Stimulated activated CD4-positive, alpha-beta T cell treated with anti-CD3 and anti-CD28 coated beads, Interleukin-1b, Interleukin-23, amount 100 ng/mL, for 1 hour (primary cell): ENCODE results near the gene MTMR4.
"Not testable (repeated sequence)": the region's sequence is repeated elsewhere in the genome, so short reads cannot be mapped to it uniquely, and the experiment has no call there.

Experiments used
- DNase-seq, 2 donors: peaks; one replicate each; pipeline ENCODE4 v3.0.0-alpha.2; 2020; ENCODE audit warnings: low read depth in 2 of 2

Gene MTMR4

GRCh38 chr17:58492238-58493121 is 22.0 kb downstream of the MTMR4 start:
- no peak for DNase-seq

GRCh38 chr17:58491510-58492045 is 22.9 kb downstream of the MTMR4 start:
- no peak for DNase-seq

- no peak for DNase-seq
Observed at GRCh38 chr17:58488428-58488890, 26.0 kb downstream of the MTMR4 start.

- peak; percentile 49 to 52 for DNase-seq
Observed at GRCh38 chr17:58487589-58488427, 26.6 kb downstream of the MTMR4 start, which contains the start of gene HSF5. Gene HSF5 (minus strand): TSS chr17:58488408. CDS start chr17:58488274, 134 bp downstream.

- no peak for DNase-seq
Observed at GRCh38 chr17:58484600-58484999, 29.8 kb downstream of the MTMR4 start.

GRCh38 chr17:58481798-58482197 is 32.6 kb downstream of the MTMR4 start:
- not testable (repeated sequence) for DNase-seq

- no peak for DNase-seq
Observed at GRCh38 chr17:58480090-58480489, 34.3 kb downstream of the MTMR4 start.

- DNase-seq: no peak
Observed at GRCh38 chr17:58476812-58477211, 37.6 kb downstream of the MTMR4 start.

GRCh38 chr17:58475985-58476384 is 38.5 kb downstream of the MTMR4 start:
- no peak for DNase-seq

GRCh38 chr17:58470356-58470755 is 44.1 kb downstream of the MTMR4 start:
- no peak for DNase-seq

- no peak for DNase-seq
Observed at GRCh38 chr17:58468944-58469343, 45.5 kb downstream of the MTMR4 start.

- DNase-seq: no peak
Observed at GRCh38 chr17:58455491-58455890, 58.9 kb downstream of the MTMR4 start.

- no peak for DNase-seq
Observed at GRCh38 chr17:58452738-58453137, 61.7 kb downstream of the MTMR4 start.

GRCh38 chr17:58447039-58447975 is 67.1 kb downstream of the MTMR4 start:
- peak; percentile 7 to 18 for DNase-seq

GRCh38 chr17:58446086-58446485 is 68.4 kb downstream of the MTMR4 start:
- DNase-seq: no peak
